Myocyte (in vitro differentiated cells): Measurements from ENCODE around the gene PRSS2. TPM values are rescaled to one million over a fixed set of nuclear protein-coding genes. Genes with fewer than 3 reads are reported as not detected.

ENCODE experiments used
- DNase-seq: peaks from one replicate; pipeline ENCODE4 v3.0.0-alpha.2; 2012; ENCODE audit warnings: low read depth
- total RNA-seq: library from RNA; depleted of rRNA; stranded (reverse); fragments of >200 nt; gene quantifications from 2 replicates; pipeline ENCODE4 v1.2.3, GENCODE V29; 2014

PRSS2 gene
- total RNA-seq, 1 donor from 2014 or later, result not detected

- no peak for DNase-seq
Observed at GRCh38 chr7:142822714-142823113, 51.9 kb downstream of the PRSS2 start.

Other genes starting within 250 kb of the PRSS2 start
- gene PRSS1, start 21.5 kb upstream of the PRSS2 start, total RNA-seq, result not detected in 2 replicates
- 0.08 and 0.16 TPM in 2 replicates for gene EPHB6, start 84.1 kb downstream of the PRSS2 start, total RNA-seq
- not detected in 2 replicates for gene TRPV6, start 114.8 kb downstream of the PRSS2 start, total RNA-seq
- not detected in 2 replicates for gene TRPV5, start 162.8 kb downstream of the PRSS2 start, total RNA-seq
- gene LLCFC1, start 168.5 kb downstream of the PRSS2 start, total RNA-seq, result not detected in 2 replicates
- not detected in 2 replicates for gene KEL, start 191.4 kb downstream of the PRSS2 start, total RNA-seq